ENCODE data around the gene RBM18.

The RBM18 gene

GRCh38 chr9:122219856-122220672 is 44.6 kb downstream of the RBM18 start:
- Histone ChIP-seq H3K9ac (ENCODE audit: low read length) (no peak overlapping the region), H3K4me1 (ENCODE audit: insufficient read depth, low read length) (peaks cover 17% of the 10 kb centered on the region), H3K36me3 (ENCODE audit: insufficient read depth, low read length) (no peaks in the 10 kb centered on the region), H3K27me3 (ENCODE audit: control insufficient read depth in 1 of 2, insufficient read depth in 2 of 2, low read length in 2 of 2) (peaks cover 67 to 95% of the 10 kb centered on the region in 2 donors), H3K9me3 (ENCODE audit: low read length) (no peaks in the 10 kb centered on the region), H3K27ac (ENCODE audit: low read depth, low read length) (no peak overlapping the region), H3K4me3 (ENCODE audit: low read depth in 1 of 2, low read length in 2 of 2) (peak overlapping the region in 1 of 2 donors; percentile 33)

GRCh38 chr9:122218935-122219855 is 45.4 kb downstream of the RBM18 start:
- Histone ChIP-seq H3K4me1 (ENCODE audit: insufficient read depth, low read length) (peaks cover 17% of the 10 kb centered on the region), H3K9me3 (ENCODE audit: low read length) (no peaks in the 10 kb centered on the region), H3K27me3 (ENCODE audit: control insufficient read depth in 1 of 2, insufficient read depth in 2 of 2, low read length in 2 of 2) (peaks cover 66 to 93% of the 10 kb centered on the region in 2 donors), H3K9ac (ENCODE audit: low read length) (no peak overlapping the region), H3K36me3 (ENCODE audit: insufficient read depth, low read length) (no peaks in the 10 kb centered on the region), H3K4me3 (ENCODE audit: low read depth in 1 of 2, low read length in 2 of 2) (peak overlapping the region; percentile 6 to 33), H3K27ac (ENCODE audit: low read depth, low read length) (no peak overlapping the region)

- Histone ChIP-seq H3K36me3 (ENCODE audit: insufficient read depth, low read length) (no peaks in the 10 kb centered on the region), H3K9ac (ENCODE audit: low read length) (no peak overlapping the region), H3K4me3 (ENCODE audit: low read depth in 1 of 2, low read length in 2 of 2) (no peak overlapping the region), H3K27ac (ENCODE audit: low read depth, low read length) (no peak overlapping the region), H3K27me3 (ENCODE audit: control insufficient read depth in 1 of 2, insufficient read depth in 2 of 2, low read length in 2 of 2) (peaks cover 63 to 95% of the 10 kb centered on the region in 2 donors), H3K9me3 (ENCODE audit: low read length) (no peaks in the 10 kb centered on the region), H3K4me1 (ENCODE audit: insufficient read depth, low read length) (peaks cover 17% of the 10 kb centered on the region)
Observed at GRCh38 chr9:122218071-122218934, 46.3 kb downstream of the RBM18 start.

GRCh38 chr9:122217640-122218039 is 47.0 kb downstream of the RBM18 start:
- H3K4me1 ChIP-seq (ENCODE audit: insufficient read depth, low read length): peaks cover 17% of the 10 kb centered on the region
- no peak overlapping the region for H3K27ac ChIP-seq (ENCODE audit: low read depth, low read length)
- no peak overlapping the region for H3K4me3 ChIP-seq (ENCODE audit: low read depth in 1 of 2, low read length in 2 of 2)
- no peaks in the 10 kb centered on the region for H3K36me3 ChIP-seq (ENCODE audit: insufficient read depth, low read length)
- H3K9ac ChIP-seq (ENCODE audit: low read length): no peak overlapping the region
- no peaks in the 10 kb centered on the region for H3K9me3 ChIP-seq (ENCODE audit: low read length)
- H3K27me3 ChIP-seq (ENCODE audit: control insufficient read depth in 1 of 2, insufficient read depth in 2 of 2, low read length in 2 of 2): peaks cover 70 to 95% of the 10 kb centered on the region in 2 donors

GRCh38 chr9:122216798-122217418 is 47.7 kb downstream of the RBM18 start:
- no peaks in the 10 kb centered on the region for H3K9me3 ChIP-seq (ENCODE audit: low read length)
- H3K27ac ChIP-seq (ENCODE audit: low read depth, low read length): no peak overlapping the region
- H3K9ac ChIP-seq (ENCODE audit: low read length): no peak overlapping the region
- peaks cover 71 to 90% of the 10 kb centered on the region in 2 donors for H3K27me3 ChIP-seq (ENCODE audit: control insufficient read depth in 1 of 2, insufficient read depth in 2 of 2, low read length in 2 of 2)
- no peaks in the 10 kb centered on the region for H3K36me3 ChIP-seq (ENCODE audit: insufficient read depth, low read length)
- no peak overlapping the region for H3K4me3 ChIP-seq (ENCODE audit: low read depth in 1 of 2, low read length in 2 of 2)
- peaks cover 17% of the 10 kb centered on the region for H3K4me1 ChIP-seq (ENCODE audit: insufficient read depth, low read length)

DNA sequence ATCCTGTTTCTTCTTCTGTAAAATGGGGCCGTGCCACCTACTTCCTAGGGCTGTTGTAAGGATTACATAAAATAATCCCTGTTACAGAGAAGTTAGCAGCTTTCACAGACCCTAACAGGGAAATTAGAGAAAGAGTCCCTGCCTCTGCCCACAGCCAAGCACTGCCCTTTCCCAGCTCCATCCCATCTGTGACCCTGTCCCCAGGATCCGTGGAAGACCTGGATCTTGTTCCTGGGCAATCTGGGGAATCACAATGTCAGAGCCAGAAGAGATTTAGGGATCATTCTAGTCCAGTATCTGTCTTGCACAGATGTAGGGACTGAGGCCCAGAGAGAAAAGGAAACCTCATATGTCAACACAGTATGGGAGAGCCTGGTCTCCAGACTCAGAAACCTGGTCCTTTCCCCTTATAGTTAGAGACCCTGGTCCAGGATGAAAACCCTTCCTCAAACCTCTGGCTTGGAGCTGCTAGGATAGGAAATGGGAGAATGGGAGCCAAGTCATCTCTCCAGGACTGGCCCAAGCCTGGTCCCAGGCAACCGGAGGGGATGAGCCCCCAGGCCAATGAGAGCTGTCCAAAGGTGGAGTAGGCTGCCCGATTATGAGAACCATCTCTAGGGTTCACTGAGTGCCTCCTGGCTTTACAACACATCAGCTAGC is 48.4 kb downstream of the RBM18 start:
- no peak overlapping the region for H3K4me3 ChIP-seq (ENCODE audit: low read depth in 1 of 2, low read length in 2 of 2)
- H3K9ac ChIP-seq (ENCODE audit: low read length): no peak overlapping the region
- H3K27me3 ChIP-seq (ENCODE audit: control insufficient read depth in 1 of 2, insufficient read depth in 2 of 2, low read length in 2 of 2): peaks cover 70 to 84% of the 10 kb centered on the region in 2 donors

GRCh38 chr9:122215663-122216062 is 49.0 kb downstream of the RBM18 start:
- Histone ChIP-seq H3K9me3 (ENCODE audit: low read length) (no peaks in the 10 kb centered on the region), H3K9ac (ENCODE audit: low read length) (no peak overlapping the region), H3K36me3 (ENCODE audit: insufficient read depth, low read length) (no peaks in the 10 kb centered on the region), H3K27me3 (ENCODE audit: control insufficient read depth in 1 of 2, insufficient read depth in 2 of 2, low read length in 2 of 2) (peaks cover 64 to 78% of the 10 kb centered on the region in 2 donors), H3K4me1 (ENCODE audit: insufficient read depth, low read length) (peaks cover 17% of the 10 kb centered on the region), H3K27ac (ENCODE audit: low read depth, low read length) (no peak overlapping the region), H3K4me3 (ENCODE audit: low read depth in 1 of 2, low read length in 2 of 2) (no peak overlapping the region)

More for the DNA sequence above, 48.4 kb downstream of the RBM18 start:
- Histone ChIP-seq H3K27ac (ENCODE audit: low read depth, low read length) (no peak overlapping the region), H3K4me1 (ENCODE audit: insufficient read depth, low read length) (peaks cover 17% of the 10 kb centered on the region), H3K36me3 (ENCODE audit: insufficient read depth, low read length) (no peaks in the 10 kb centered on the region), H3K9me3 (ENCODE audit: low read length) (no peaks in the 10 kb centered on the region)

GRCh38 chr9:122214507-122214906 is 50.1 kb downstream of the RBM18 start:
- Histone ChIP-seq H3K4me1 (ENCODE audit: insufficient read depth, low read length) (peaks cover 8% of the 10 kb centered on the region), H3K27ac (ENCODE audit: low read depth, low read length) (no peak overlapping the region), H3K9ac (ENCODE audit: low read length) (no peak overlapping the region), H3K4me3 (ENCODE audit: low read depth in 1 of 2, low read length in 2 of 2) (no peak overlapping the region), H3K27me3 (ENCODE audit: control insufficient read depth in 1 of 2, insufficient read depth in 2 of 2, low read length in 2 of 2) (peaks cover 52 to 66% of the 10 kb centered on the region in 2 donors), H3K9me3 (ENCODE audit: low read length) (no peaks in the 10 kb centered on the region), H3K36me3 (ENCODE audit: insufficient read depth, low read length) (no peaks in the 10 kb centered on the region)

DNA sequence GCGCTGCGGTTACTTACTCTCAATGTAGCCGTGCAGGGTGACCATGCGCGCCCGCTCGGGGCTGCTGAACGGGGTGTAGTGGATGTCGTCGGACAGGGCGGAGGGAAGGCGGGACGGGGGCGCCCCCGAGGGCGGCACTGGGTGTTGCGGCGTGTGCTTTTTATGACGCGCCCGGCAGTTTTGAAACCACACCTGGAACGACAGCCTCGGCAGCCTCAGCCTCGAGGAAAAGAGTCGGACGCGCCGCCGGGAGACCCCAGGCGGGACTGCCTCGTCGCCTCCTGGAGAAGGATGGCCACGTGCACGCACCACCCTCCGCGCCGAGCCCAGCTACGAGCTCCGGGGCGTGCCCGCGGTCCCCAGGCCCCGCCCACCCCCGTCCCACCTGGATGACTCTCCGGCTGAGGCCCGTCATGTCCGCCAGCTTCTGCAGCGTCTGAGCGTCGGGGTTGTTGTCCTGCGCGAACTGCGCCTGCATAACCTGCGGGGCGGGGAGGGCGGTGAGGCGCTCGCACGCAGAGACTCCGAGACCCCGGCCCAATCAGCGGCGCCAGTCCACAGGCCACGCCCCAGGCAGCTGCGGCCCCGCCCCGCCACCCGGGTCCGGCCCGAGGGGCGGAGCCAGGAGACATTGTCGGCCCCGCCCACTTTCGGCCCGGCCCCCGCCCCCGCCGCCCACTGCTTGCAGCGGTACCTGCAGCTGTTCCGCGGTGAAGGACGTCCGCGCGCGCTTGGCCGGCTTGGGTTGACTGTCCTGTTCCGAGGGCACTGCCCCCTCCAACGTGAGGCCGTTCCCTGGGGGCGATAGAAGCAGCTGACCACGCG is 50.8 kb downstream of the RBM18 start:
- Histone ChIP-seq H3K4me1 (ENCODE audit: insufficient read depth, low read length) (peaks cover 1% of the 10 kb centered on the region), H3K27ac (ENCODE audit: low read depth, low read length) (no peak overlapping the region), H3K9ac (ENCODE audit: low read length) (no peak overlapping the region), H3K36me3 (ENCODE audit: insufficient read depth, low read length) (no peaks in the 10 kb centered on the region), H3K27me3 (ENCODE audit: control insufficient read depth in 1 of 2, insufficient read depth in 2 of 2, low read length in 2 of 2) (peaks cover 45 to 59% of the 10 kb centered on the region in 2 donors), H3K9me3 (ENCODE audit: low read length) (no peaks in the 10 kb centered on the region), H3K4me3 (ENCODE audit: low read depth in 1 of 2, low read length in 2 of 2) (peak overlapping the region in 1 of 2 donors; percentile 11)
